OCI-LY1 (cell line): ENCODE results near the gene WIPF3.

Experiments used
- H2AFZ ChIP-seq: fragments of 200-600 bp; sonication (generic), shearing (Covaris generic); 2 replicates; pipeline ENCODE4 v1.6.0; 2014; ENCODE audit warnings: antibody characterized with exemption, mild to moderate bottlenecking, low read length
- H3F3A ChIP-seq: fragments of 200-600 bp; sonication (generic), shearing (Covaris generic); 2 replicates; pipeline ENCODE4 v1.6.0; 2014; ENCODE audit warnings: mild to moderate bottlenecking, antibody characterized with exemption, low read length, moderate library complexity; ENCODE audit not compliant: insufficient read depth
- H3K27ac ChIP-seq: fragments of 200-600 bp; sonication (generic); 2 replicates; pipeline ENCODE4 v1.5.1; 2014; ENCODE audit warnings: low read length, mixed run types, mild to moderate bottlenecking, low read depth; ENCODE audit not compliant: poor library complexity, severe bottlenecking
- H3K27me3 ChIP-seq: fragments of 200-600 bp; sonication (generic); 2 replicates; pipeline ENCODE4 v1.6.0; 2014; ENCODE audit warnings: antibody characterized with exemption, mild to moderate bottlenecking, low read length, moderate library complexity; ENCODE audit not compliant: insufficient read depth
- H3K36me3 ChIP-seq: fragments of 200-600 bp; sonication (generic); 2 replicates; pipeline ENCODE4 v1.6.1; 2014; ENCODE audit warnings: mild to moderate bottlenecking, antibody characterized with exemption, low read length, moderate library complexity, mixed read lengths; ENCODE audit not compliant: insufficient read depth
- H3K4me1 ChIP-seq: fragments of 200-600 bp; sonication (generic); 2 replicates; pipeline ENCODE4 v1.5.1; 2014; ENCODE audit warnings: mild to moderate bottlenecking, low read length, moderate library complexity; ENCODE audit not compliant: insufficient read depth, severe bottlenecking
- H3K4me2 ChIP-seq: fragments of 200-600 bp; sonication (generic), shearing (Covaris generic); 2 replicates; pipeline ENCODE4 v1.6.1; 2014; ENCODE audit warnings: low read length
- H3K4me3 ChIP-seq: fragments of 200-600 bp; sonication (generic); 2 replicates; pipeline ENCODE4 v1.5.1; 2014; ENCODE audit warnings: low read length, low read depth, mild to moderate bottlenecking, mixed read lengths; ENCODE audit not compliant: poor library complexity, severe bottlenecking
- H3K79me2 ChIP-seq: fragments of 200-600 bp; shearing (Covaris generic); 2 replicates; pipeline ENCODE4 v1.6.1; 2016; ENCODE audit warnings: mixed run types, low read length, mixed read lengths; ENCODE audit not compliant: insufficient read depth
- H3K9ac ChIP-seq: fragments of 200-600 bp; sonication (generic), shearing (Covaris generic); 2 replicates; pipeline ENCODE4 v1.6.1; 2014; ENCODE audit warnings: mild to moderate bottlenecking, low read length, mixed read lengths
- H3K9me2 ChIP-seq: fragments of 200-600 bp; sonication (generic), shearing (Covaris generic); 2 replicates; pipeline ENCODE4 v1.6.1; 2014; ENCODE audit warnings: low read depth, mild to moderate bottlenecking, low read length, mixed read lengths
- H3K9me3 ChIP-seq: fragments of 200-600 bp; shearing (Covaris generic); 2 replicates; pipeline ENCODE4 v1.6.1; 2014; ENCODE audit warnings: low read length, mixed read lengths
- H4K20me1 ChIP-seq: fragments of 200-600 bp; sonication (generic), shearing (Covaris generic); 2 replicates; pipeline ENCODE4 v1.6.0; 2016; ENCODE audit warnings: mild to moderate bottlenecking, low read length; ENCODE audit not compliant: insufficient read depth
- EZH2 ChIP-seq: fragments of 200-600 bp; sonication (generic), shearing (Covaris generic); IDR thresholded peaks from 2 replicates; pipeline ENCODE4 v1.8.0; 2017; ENCODE audit warnings: borderline replicate concordance, mixed run types, mild to moderate bottlenecking, antibody characterized with exemption, low read length, moderate library complexity, mixed read lengths
- TF ChIP-seq, protein P1 (sequence below): fragments of 200-600 bp; sonication (generic), shearing (Covaris generic); IDR thresholded peaks from 2 replicates; pipeline ENCODE4 v1.5.1; 2017; ENCODE audit warnings: mild to moderate bottlenecking, antibody characterized with exemption, low read length, moderate library complexity, mixed read lengths

Gene WIPF3

DNA sequence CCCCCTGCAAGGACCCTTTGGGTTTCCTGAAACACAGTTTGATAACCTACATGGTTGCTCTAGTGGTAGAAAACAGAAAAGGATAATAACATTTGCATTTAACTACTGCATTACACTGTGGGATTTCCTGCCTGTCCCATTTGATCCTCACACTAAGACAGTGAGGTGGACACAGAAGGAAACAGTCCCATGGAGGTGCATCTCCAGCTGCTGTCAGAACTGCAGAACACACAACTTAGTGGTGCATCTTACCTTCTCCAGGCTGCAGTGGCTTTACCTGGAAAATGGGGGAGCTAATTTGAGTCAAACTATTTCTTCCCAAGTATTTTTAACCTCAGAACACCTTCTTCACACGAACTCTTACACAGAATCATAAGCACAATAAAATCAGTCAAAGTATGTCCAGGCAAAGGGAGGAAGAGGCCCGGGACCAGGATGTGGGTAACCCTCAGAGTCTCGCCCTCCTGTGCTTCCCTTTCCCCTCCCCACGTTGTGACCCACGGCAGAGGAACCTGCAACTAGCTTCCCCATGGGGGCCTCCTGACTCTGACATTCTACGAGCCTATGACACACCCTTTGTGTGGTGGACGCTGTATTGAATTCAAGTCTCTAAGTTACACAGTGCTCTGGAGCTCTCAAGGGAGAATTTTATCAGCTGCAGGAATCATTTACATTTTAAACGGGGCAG is 149.6 kb downstream of the WIPF3 start:
- Histone ChIP-seq H3K36me3 (peaks cover 42% of the 10 kb centered on the region), H4K20me1 (no peaks in the 10 kb centered on the region), H3K27ac (peak overlapping the region; percentile 51), H3F3A (no peaks in the 10 kb centered on the region), H2AFZ (no peak overlapping the region), H3K4me2 (peak overlapping the region; percentile 8; the same call in 1 of the 2 replicates), H3K4me1 (peaks cover 35% of the 10 kb centered on the region), H3K79me2 (no peaks in the 10 kb centered on the region), H3K9me3 (peaks cover 11% of the 10 kb centered on the region), H3K27me3 (no peaks in the 10 kb centered on the region), H3K9me2 (no peaks in the 10 kb centered on the region), H3K4me3 (no peak overlapping the region), H3K9ac (no peak overlapping the region)
- TF ChIP-seq EZH2: no peak
- TF ChIP-seq, protein P1, sequence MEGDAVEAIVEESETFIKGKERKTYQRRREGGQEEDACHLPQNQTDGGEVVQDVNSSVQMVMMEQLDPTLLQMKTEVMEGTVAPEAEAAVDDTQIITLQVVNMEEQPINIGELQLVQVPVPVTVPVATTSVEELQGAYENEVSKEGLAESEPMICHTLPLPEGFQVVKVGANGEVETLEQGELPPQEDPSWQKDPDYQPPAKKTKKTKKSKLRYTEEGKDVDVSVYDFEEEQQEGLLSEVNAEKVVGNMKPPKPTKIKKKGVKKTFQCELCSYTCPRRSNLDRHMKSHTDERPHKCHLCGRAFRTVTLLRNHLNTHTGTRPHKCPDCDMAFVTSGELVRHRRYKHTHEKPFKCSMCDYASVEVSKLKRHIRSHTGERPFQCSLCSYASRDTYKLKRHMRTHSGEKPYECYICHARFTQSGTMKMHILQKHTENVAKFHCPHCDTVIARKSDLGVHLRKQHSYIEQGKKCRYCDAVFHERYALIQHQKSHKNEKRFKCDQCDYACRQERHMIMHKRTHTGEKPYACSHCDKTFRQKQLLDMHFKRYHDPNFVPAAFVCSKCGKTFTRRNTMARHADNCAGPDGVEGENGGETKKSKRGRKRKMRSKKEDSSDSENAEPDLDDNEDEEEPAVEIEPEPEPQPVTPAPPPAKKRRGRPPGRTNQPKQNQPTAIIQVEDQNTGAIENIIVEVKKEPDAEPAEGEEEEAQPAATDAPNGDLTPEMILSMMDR: no peak

DNA sequence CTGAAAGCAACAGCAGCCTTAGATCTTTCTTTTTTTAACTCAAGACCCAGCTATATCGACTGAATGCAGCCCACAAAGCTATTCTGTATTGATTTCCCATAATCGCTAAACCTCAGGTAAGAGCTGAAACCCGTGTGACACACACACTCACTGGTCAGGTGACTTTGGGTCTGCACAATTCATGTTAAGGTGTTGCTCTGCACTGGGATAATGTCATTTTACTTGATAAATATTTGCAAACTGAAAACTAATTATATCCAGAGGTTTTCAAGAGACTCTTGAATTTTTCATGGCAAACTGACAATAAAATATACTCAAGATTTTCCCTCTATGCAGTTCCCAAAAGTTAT is 150.2 kb downstream of the WIPF3 start:
- peaks cover 35% of the 10 kb centered on the region for H3K4me1 ChIP-seq
- no peak overlapping the region for H3K9ac ChIP-seq
- peak overlapping the region; percentile 11; the same call in 1 of the 2 replicates for H3K4me2 ChIP-seq
- no peaks in the 10 kb centered on the region for H3K27me3 ChIP-seq
- no peaks in the 10 kb centered on the region for H3K79me2 ChIP-seq
- no peaks in the 10 kb centered on the region for H3F3A ChIP-seq
- peak overlapping the region; percentile 51 for H3K27ac ChIP-seq
- H3K36me3 ChIP-seq: peaks cover 36% of the 10 kb centered on the region
- H3K9me2 ChIP-seq: no peaks in the 10 kb centered on the region
- H3K9me3 ChIP-seq: peaks cover 6% of the 10 kb centered on the region
- no peak for TF ChIP-seq EZH2
- TF ChIP-seq, protein P1: no peak
- H4K20me1 ChIP-seq: no peaks in the 10 kb centered on the region
- no peak overlapping the region for H2AFZ ChIP-seq
- no peak overlapping the region for H3K4me3 ChIP-seq

DNA sequence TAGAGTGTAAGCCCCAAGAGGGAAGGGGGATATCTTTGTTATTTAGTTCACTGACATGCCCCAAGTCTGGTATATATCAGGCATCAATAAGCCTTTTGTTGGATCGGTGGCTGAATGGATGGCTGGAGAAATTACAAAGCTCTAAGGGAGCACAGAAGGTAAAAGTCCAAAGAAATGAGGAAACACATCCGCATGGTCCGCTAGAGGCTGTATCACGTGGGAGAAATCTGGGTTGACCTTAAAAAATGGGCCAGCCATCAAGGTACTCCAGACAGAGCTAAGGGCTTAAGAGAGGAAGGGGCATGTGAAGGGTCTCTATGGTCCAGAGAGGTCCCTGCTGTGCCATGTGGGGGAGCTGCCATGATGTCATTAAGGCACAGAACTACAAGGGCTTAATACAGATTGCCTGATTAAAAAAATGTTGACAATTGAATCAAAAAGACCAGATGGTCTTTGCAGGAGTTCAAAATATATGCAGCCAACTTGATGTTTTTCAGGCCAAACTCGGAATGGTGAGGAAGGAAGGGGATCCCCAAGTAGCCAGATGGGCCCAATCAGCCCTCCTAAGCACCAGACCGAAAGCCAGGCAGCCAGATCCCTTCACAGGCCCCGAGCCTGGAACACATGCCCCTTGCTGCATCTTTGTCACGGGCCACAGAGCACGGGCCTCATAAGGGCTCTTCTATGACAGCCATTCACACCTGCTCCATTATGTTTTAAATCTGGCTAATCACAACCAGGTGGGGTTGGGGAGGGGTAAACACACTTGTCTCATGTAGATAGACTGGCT is 151.4 kb downstream of the WIPF3 start:
- H3K9me3 ChIP-seq: no peaks in the 10 kb centered on the region
- H3F3A ChIP-seq: no peaks in the 10 kb centered on the region
- no peak overlapping the region; the same call in 1 of the 2 replicates for H3K4me2 ChIP-seq
- H3K27ac ChIP-seq: peak overlapping the region; percentile 47
- H2AFZ ChIP-seq: no peak overlapping the region
- no peak overlapping the region for H3K9ac ChIP-seq
- peaks cover 35% of the 10 kb centered on the region for H3K4me1 ChIP-seq
- TF ChIP-seq, protein P1: no peak
- no peak for TF ChIP-seq EZH2
- H3K4me3 ChIP-seq: no peak overlapping the region
- H3K36me3 ChIP-seq: peaks cover 28% of the 10 kb centered on the region
- no peaks in the 10 kb centered on the region for H3K79me2 ChIP-seq
- no peaks in the 10 kb centered on the region for H3K27me3 ChIP-seq
- H3K9me2 ChIP-seq: no peaks in the 10 kb centered on the region
- H4K20me1 ChIP-seq: no peaks in the 10 kb centered on the region
